Vagina (tissue), 2 donors: Measurements from ENCODE around the gene SUPT5H.

Experiments used
- CTCF ChIP-seq, 3 experiments: fragments of 450-650 bp in 2 of 3; fragments of 200-600 bp in 1 of 3; sonication (generic) in 1 of 3; IDR thresholded peaks; one replicate each; pipeline ENCODE4 v1.5.1; 2017 to 2019; ENCODE audit warnings: antibody characterized with exemption in 3 of 3, mild to moderate bottlenecking in 2 of 3, moderate library complexity in 2 of 3
- POLR2A ChIP-seq, 2 donors: fragments of 450-650 bp; IDR thresholded peaks; one replicate each; pipeline ENCODE4 v1.6.1; 2017; ENCODE audit warnings: antibody characterized with exemption in 2 of 2, mild to moderate bottlenecking in 2 of 2, moderate library complexity in 2 of 2
- POLR2AphosphoS5 ChIP-seq, 2 donors: sonication (generic); formaldehyde crosslinking; IDR thresholded peaks; one replicate each; pipeline ENCODE4 v1.9.0; 2017; ENCODE audit warnings: antibody characterized with exemption in 2 of 2, mild to moderate bottlenecking in 2 of 2, low read depth in 1 of 2; ENCODE audit not compliant: insufficient read depth in 1 of 2

GRCh38 chr19:39427707-39428106 is 17.7 kb upstream of the SUPT5H start:
- TF ChIP-seq CTCF (IDR thresholded peaks at IDR 0.05) (no peak), POLR2AphosphoS5 (IDR thresholded peaks at IDR 0.05; ENCODE audit: insufficient read depth in 1 of 2, low read depth in 1 of 2) (no peak), POLR2A (IDR thresholded peaks at IDR 0.05) (no peak)
